MCF 10A (cell line): ENCODE measurements around the gene CCT8L2. TPM values are rescaled to one million over a fixed set of nuclear protein-coding genes. Genes with fewer than 3 reads are reported as not detected.
"Not testable (repeated sequence)": the region's sequence is repeated elsewhere in the genome, so short reads cannot be mapped to it uniquely, and the experiment has no call there.

Source experiments
- BruUV-seq: library from RNA; stranded (reverse); fragments of 400-500 nt; replicated peaks from 2 replicates; lab custom pipeline; 2021; lab: Mats Ljungman, UMichigan
- CTCF ChIA-PET: fragments of 300-600 bp; sonication (Branson Sonifier 250); formaldehyde crosslinking; extraction: SDS; loops from one replicate; lab custom pipeline; 2021; ENCODE audit warnings: antibody characterized with exemption, inconsistent platforms; lab: Yijun Ruan, JAX
- POLR2A ChIA-PET: fragments of 300-600, 350-650 bp; sonication (Branson Sonifier 250); formaldehyde crosslinking; extraction: SDS; loops from one replicate; lab custom pipeline; 2020; ENCODE audit warnings: antibody characterized with exemption, inconsistent platforms; lab: Yijun Ruan, JAX
- DNase-seq: peaks from one replicate; pipeline ENCODE4 v3.0.0-alpha.2; 2018; ENCODE audit not compliant: unreplicated experiment
- H3K27ac Mint-ChIP-seq: one replicate; pipeline ENCODE4 v1.8.0; 2022; ENCODE audit warnings: mild to moderate bottlenecking, low read depth, mixed read lengths; ENCODE audit not compliant: unreplicated experiment
- H3K27me3 Mint-ChIP-seq: one replicate; pipeline ENCODE4 v1.8.0; 2022; ENCODE audit warnings: mixed read lengths; ENCODE audit not compliant: insufficient read depth, unreplicated experiment
- H3K36me3 Mint-ChIP-seq: one replicate; pipeline ENCODE4 v1.8.0; 2022; ENCODE audit warnings: mild to moderate bottlenecking, moderate library complexity, mixed read lengths; ENCODE audit not compliant: insufficient read depth, unreplicated experiment
- H3K4me1 Mint-ChIP-seq: one replicate; pipeline ENCODE4 v1.8.0; 2022; ENCODE audit warnings: mixed read lengths; ENCODE audit not compliant: insufficient read depth, unreplicated experiment
- H3K4me3 Mint-ChIP-seq: one replicate; pipeline ENCODE4 v1.8.0; 2022; ENCODE audit warnings: mild to moderate bottlenecking, moderate library complexity, mixed read lengths; ENCODE audit not compliant: unreplicated experiment
- H3K9me3 Mint-ChIP-seq: one replicate; pipeline ENCODE4 v1.8.0; 2022; ENCODE audit warnings: mixed read lengths; ENCODE audit not compliant: unreplicated experiment
- intact Hi-C: fragments of 100-400 bp; cut with micrococcal nuclease; formaldehyde crosslinking; loops from 2 replicates; pipeline ENCODE4 v1.14.1; 2022
- total RNA-seq: library from RNA; stranded (reverse); gene quantifications from 2 replicates; pipeline ENCODE4 v1.2.3, GENCODE V29; 2022
- TF ChIP-seq, protein P1 (sequence below): fragments of 200-600 bp; IDR thresholded peaks from one replicate; pipeline ENCODE4 v1.8.0; 2022; ENCODE audit warnings: antibody characterized with exemption, mild to moderate bottlenecking; ENCODE audit not compliant: unreplicated experiment

Gene CCT8L2
- total RNA-seq, 1 experiment from 2014 or later: not detected

DNA sequence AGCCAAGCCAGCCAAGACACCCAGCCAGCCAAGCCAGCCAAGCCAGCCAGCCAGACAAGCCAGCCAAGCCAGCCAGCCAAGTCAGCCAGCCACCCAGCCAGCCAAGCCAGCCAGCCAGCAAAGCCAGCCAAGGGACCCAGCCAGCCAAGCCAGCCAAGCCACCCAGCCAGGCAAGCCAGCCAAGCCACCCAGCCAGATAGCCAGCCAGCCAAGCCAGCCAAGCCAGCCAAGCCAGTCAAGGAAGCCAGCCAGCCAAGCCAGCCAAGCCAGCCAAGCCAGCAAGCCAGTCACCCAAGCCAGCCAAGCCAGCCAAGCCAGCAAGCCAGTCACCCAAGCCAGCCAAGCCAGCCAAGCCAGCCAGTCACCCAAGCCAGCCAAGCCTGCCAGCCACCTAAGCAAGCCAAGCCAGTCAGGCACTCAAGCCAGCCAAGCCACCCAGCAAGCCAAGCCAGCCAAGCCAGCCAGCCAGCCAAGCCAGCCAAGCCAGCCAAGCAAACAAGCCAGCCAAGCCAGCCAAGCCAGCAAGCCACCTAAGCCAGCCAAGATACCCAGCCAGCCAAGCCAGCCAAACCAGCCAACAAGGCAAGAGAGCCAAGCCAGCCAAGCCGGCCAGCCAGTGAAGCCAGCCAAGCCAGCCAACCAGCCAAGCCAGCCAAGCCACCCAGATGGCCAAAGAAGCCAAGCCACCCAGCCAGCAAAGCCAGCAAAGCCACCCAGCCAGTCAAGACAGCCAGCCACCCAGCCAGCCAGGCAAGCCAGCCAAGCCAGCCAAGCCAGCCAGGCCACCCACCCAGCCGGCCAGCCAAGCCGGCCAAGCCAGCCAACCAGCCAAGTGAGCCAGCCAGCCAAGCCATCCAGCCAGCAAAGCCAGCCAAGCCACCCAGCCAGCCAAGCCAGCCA, 33.3 kb downstream of the CCT8L2 start:
- CTCF ChIA-PET: no interaction called here
- Mint-ChIP-seq H3K4me1 (no peaks in the 10 kb centered on the region), H3K27ac (no peak overlapping the region), H3K36me3 (no peaks in the 10 kb centered on the region), H3K27me3 (no peaks in the 10 kb centered on the region), H3K9me3 (peaks cover 8% of the 10 kb centered on the region), H3K4me3 (no peak overlapping the region)
- DNase-seq: no peak
- intact Hi-C loops: no loop called here
- POLR2A ChIA-PET: no interaction called here
- TF ChIP-seq, protein P1, sequence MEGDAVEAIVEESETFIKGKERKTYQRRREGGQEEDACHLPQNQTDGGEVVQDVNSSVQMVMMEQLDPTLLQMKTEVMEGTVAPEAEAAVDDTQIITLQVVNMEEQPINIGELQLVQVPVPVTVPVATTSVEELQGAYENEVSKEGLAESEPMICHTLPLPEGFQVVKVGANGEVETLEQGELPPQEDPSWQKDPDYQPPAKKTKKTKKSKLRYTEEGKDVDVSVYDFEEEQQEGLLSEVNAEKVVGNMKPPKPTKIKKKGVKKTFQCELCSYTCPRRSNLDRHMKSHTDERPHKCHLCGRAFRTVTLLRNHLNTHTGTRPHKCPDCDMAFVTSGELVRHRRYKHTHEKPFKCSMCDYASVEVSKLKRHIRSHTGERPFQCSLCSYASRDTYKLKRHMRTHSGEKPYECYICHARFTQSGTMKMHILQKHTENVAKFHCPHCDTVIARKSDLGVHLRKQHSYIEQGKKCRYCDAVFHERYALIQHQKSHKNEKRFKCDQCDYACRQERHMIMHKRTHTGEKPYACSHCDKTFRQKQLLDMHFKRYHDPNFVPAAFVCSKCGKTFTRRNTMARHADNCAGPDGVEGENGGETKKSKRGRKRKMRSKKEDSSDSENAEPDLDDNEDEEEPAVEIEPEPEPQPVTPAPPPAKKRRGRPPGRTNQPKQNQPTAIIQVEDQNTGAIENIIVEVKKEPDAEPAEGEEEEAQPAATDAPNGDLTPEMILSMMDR: no peak
- BruUV-seq: no TSS peak

DNA sequence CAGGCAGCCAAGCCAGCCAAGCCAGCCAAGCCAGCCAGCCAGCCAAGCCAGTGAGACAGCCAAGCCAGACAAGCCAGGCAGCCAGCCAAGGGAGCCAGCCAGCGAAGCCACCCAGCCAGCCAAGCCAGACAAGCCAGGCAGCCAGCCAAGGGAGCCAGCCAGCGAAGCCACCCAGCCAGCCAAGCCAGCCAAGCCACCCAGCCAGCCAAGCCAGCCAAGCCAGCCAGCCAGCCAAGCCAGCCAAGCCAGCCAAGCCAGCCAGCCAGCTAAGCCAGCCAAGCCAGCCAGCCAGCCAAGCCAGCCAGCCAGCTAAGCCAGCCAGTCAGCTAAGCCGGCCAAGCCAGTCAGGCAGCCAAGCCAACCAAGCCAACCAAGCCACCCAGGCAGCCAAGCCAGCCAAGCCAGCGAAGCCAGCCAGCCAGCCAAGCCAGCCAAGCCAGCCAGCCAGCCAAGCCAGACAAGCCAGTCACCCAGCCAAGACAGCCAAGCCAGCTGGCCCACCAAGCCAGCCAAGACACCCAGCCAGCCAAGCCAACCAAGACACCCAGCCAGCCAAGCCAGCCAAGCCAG, 34.1 kb downstream of the CCT8L2 start:
- H3K4me1 Mint-ChIP-seq, H3K4me3 Mint-ChIP-seq, H3K36me3 Mint-ChIP-seq, H3K27ac Mint-ChIP-seq, DNase-seq, H3K27me3 Mint-ChIP-seq, intact Hi-C loops, H3K9me3 Mint-ChIP-seq, POLR2A ChIA-PET, BruUV-seq, CTCF ChIA-PET: not testable (repeated sequence)

DNA sequence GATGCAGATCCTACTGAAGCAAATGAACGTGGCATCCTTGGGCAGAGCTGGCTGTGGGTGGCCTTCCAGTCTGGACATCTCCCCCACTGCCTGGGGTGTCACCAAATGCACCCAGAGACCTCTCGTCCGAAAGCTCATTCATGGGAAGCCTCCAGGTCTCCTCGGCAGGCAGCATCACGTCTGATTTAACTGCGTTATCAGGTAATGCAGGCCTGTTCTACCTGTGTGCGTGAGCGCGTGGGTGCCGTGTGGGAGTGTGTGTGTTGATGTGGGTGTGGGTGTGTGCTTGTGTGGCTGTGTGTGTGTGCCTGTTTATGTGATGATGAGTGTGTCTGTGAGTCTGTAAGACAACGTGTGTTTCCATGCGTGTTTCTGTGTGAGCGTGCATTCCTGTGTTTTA, 35.1 kb downstream of the CCT8L2 start:
- POLR2A ChIA-PET, CTCF ChIA-PET, intact Hi-C loops, H3K36me3 Mint-ChIP-seq, H3K4me1 Mint-ChIP-seq, DNase-seq, H3K27ac Mint-ChIP-seq, BruUV-seq, H3K27me3 Mint-ChIP-seq, H3K4me3 Mint-ChIP-seq, H3K9me3 Mint-ChIP-seq: not testable (repeated sequence)

DNA sequence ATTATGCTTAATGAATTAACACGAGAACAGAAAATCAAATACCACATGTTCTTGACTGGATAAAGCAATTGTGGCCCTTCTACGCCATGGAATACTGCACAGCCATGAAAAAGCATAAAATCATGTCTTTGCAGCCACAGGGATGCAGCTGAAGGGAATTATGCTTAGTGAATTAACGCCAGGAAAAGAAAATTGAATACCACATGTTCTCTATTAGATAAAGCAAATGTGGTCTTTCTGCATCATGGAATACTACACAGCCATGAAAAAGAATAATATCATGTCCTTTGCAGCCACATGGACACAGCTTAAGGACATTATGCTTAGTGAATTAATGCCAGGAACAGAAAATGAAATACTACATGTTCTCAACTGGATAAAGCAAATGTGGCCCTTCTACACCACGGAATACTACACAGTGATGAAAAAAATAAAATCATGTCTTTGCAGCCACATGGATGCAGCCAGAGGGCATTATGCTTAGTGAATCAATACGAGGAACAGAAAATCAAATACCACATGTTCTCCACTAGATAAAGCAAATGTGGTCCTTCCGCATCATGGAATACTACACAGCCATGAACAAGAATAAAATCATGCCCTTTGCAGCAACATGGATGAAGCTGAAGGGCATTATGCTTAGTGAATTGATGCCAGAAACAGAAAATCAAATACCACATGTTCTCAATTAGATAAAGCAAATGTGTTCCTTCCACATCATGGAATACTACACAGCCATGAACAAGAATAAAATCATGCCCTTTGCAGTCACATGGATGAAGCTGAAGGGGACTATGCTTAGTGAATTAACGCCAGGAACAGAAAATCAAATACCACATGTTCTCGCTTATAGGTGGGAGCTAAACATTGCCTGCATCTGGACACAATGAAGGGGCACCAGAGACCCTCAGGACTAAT, 37.3 kb downstream of the CCT8L2 start:
- H3K4me1 Mint-ChIP-seq, CTCF ChIA-PET, H3K27ac Mint-ChIP-seq, H3K27me3 Mint-ChIP-seq, BruUV-seq, POLR2A ChIA-PET, H3K36me3 Mint-ChIP-seq, H3K9me3 Mint-ChIP-seq, intact Hi-C loops, H3K4me3 Mint-ChIP-seq, DNase-seq: not testable (repeated sequence)

DNA sequence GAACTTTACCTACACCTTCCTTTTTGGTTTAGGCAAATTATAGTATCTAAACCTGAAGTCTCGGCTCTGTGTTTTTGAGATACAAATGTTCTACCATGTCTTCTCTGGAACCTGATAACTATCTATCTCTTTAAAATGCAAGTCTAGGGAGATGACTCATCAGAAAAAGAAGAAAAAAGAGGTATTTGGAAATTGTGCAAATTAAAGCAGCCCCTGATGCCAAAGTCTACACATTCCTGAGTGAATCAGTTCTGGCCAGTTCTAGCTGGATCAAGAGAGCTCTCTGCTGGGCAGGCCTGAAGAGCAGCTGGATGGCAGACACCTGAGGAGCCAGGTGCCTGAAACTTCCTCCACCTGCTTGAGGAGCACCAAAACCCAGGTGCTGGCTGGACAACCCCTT, 49.3 kb downstream of the CCT8L2 start:
- POLR2A ChIA-PET, CTCF ChIA-PET: not testable (repeated sequence)
- DNase-seq: peak; percentile 14

More for the DNA sequence above, 49.3 kb downstream of the CCT8L2 start:
- intact Hi-C loops, H3K4me1 Mint-ChIP-seq, BruUV-seq, H3K36me3 Mint-ChIP-seq, H3K27ac Mint-ChIP-seq, H3K27me3 Mint-ChIP-seq, H3K4me3 Mint-ChIP-seq, H3K9me3 Mint-ChIP-seq: not testable (repeated sequence)

Other genes starting within 250 kb of the CCT8L2 start
- 0.17 TPM in 1 of 2 replicates, not detected in the other for gene XKR3, start 232.6 kb upstream of the CCT8L2 start, total RNA-seq